CD4-positive, alpha-beta T cell (primary cell): ENCODE data around the gene PLCH2. TPM values are rescaled to one million over a fixed set of nuclear protein-coding genes. Genes with fewer than 3 reads are reported as not detected.

Experiments used
- ATAC-seq: fragments of 200-7000 bp; cut with Tn5 transposase; one replicate; pipeline ENCODE4 v1.10.0; 2022; ENCODE audit warnings: mild to moderate bottlenecking; ENCODE audit not compliant: poor library complexity
- CTCF ChIA-PET: fragments of 350-600 bp; sonication (Branson Sonifier 250); formaldehyde crosslinking; loops from one replicate; lab custom pipeline; 2021; ENCODE audit warnings: antibody characterized with exemption, inconsistent platforms; lab: Charles Lee
- POLR2A ChIA-PET: fragments of 350-600 bp; sonication (Branson Sonifier 250); formaldehyde crosslinking; loops from one replicate; lab custom pipeline; 2021; ENCODE audit warnings: antibody characterized with exemption, inconsistent platforms; lab: Charles Lee
- DNase-seq, 14 experiments: peaks; one replicate each; pipeline ENCODE4 v3.0.0-alpha.2; 2013 to 2020; ENCODE audit warnings: mixed read lengths in 2 of 14
- H3K27ac ChIP-seq, 2 donors: one replicate each; pipeline versions ENCODE4 v1.5.1 to v1.7.0; 2013; ENCODE audit warnings: low read length in 2 of 2, low read depth in 1 of 2, mild to moderate bottlenecking in 1 of 2
- H3K27me3 ChIP-seq, 2 experiments: 1 replicate in 1 of 2; 2 replicates in 1 of 2; pipeline versions ENCODE4 v1.6.1 to v1.7.0; 2013; ENCODE audit warnings: low read length in 2 of 2, control low read depth in 1 of 2, mild to moderate bottlenecking in 1 of 2, moderate library complexity in 1 of 2; ENCODE audit not compliant: insufficient read depth in 2 of 2, control insufficient read depth in 1 of 2
- H3K36me3 ChIP-seq: one replicate; pipeline ENCODE4 v1.6.1; 2013; ENCODE audit warnings: low read length, control low read depth; ENCODE audit not compliant: insufficient read depth
- H3K4me1 ChIP-seq: one replicate; pipeline ENCODE4 v1.6.1; 2013; ENCODE audit warnings: low read length, control low read depth; ENCODE audit not compliant: insufficient read depth
- H3K4me3 ChIP-seq: one replicate; pipeline ENCODE4 v1.5.1; 2013; ENCODE audit warnings: mild to moderate bottlenecking, low read length, moderate library complexity
- H3K9me3 ChIP-seq, 2 experiments: 1 replicate in 1 of 2; 2 replicates in 1 of 2; pipeline versions ENCODE4 v1.6.1 to v1.7.0; 2013; ENCODE audit warnings: low read length in 2 of 2, mild to moderate bottlenecking in 2 of 2, control low read depth in 1 of 2, moderate library complexity in 1 of 2; ENCODE audit not compliant: control insufficient read depth in 1 of 2, insufficient read depth in 1 of 2
- H3K27ac Mint-ChIP-seq: one replicate; pipeline ENCODE4 v1.8.0; 2020; ENCODE audit warnings: mixed read lengths
- H3K27me3 Mint-ChIP-seq: one replicate; pipeline ENCODE4 v1.8.0; 2021; ENCODE audit warnings: mixed read lengths
- H3K36me3 Mint-ChIP-seq: one replicate; pipeline ENCODE4 v1.8.0; 2021; ENCODE audit warnings: low read depth, mixed read lengths
- H3K4me1 Mint-ChIP-seq: one replicate; pipeline ENCODE4 v1.8.0; 2021; ENCODE audit warnings: low read depth, mixed read lengths
- H3K4me3 Mint-ChIP-seq: one replicate; pipeline ENCODE4 v1.8.0; 2020; ENCODE audit warnings: mild to moderate bottlenecking, mixed read lengths
- H3K9me3 Mint-ChIP-seq: one replicate; pipeline ENCODE4 v1.8.0; 2020; ENCODE audit warnings: mixed read lengths
- CTCF ChIP-seq: fragments of 200-600 bp; IDR thresholded peaks from one replicate; pipeline ENCODE4 v1.8.0; 2022; ENCODE audit warnings: antibody characterized with exemption, mild to moderate bottlenecking
- intact Hi-C, 2 experiments: fragments of 100-400 bp; cut with DNase I in 1 of 2; cut with micrococcal nuclease in 1 of 2; formaldehyde crosslinking; loops; one replicate each; pipeline versions ENCODE4 v1.15.1 to v1.9.0; 2023 to 2025; cut with DNase I, micrococcal nuclease
- total RNA-seq, 174 experiments: library from RNA in 2 of 174; stranded (reverse) in 2 of 174; gene quantifications; one replicate each; pipeline ENCODE4 v1.2.3 and lab custom pipeline; 2021 to 2026

PLCH2 gene
- total RNA-seq, 2 experiments from 2014 or later = 47.6 to 48.1 TPM

- H3K27me3 ChIP-seq = no peaks in the 10 kb centered on the region
- no peak overlapping the region for H3K27ac ChIP-seq
- Mint-ChIP-seq H3K36me3 (peaks cover 68% of the 10 kb centered on the region), H3K4me1 (peaks cover 28% of the 10 kb centered on the region), H3K4me3 (no peak overlapping the region), H3K9me3 (no peaks in the 10 kb centered on the region), H3K27ac (no peak overlapping the region), H3K27me3 (no peaks in the 10 kb centered on the region)
- ATAC-seq (no peak), DNase-seq (no peak)
- no peaks in the 10 kb centered on the region for H3K9me3 ChIP-seq
- no peak for TF ChIP-seq CTCF
- peaks cover 76% of the 10 kb centered on the region for H3K36me3 ChIP-seq
- POLR2A ChIA-PET = interaction anchor here (1.1 kb wide), 1 partner anchor 104 kb away, joined by 3 read pairs; no protein-coding TSS in a partner anchor
- no peak overlapping the region for H3K4me3 ChIP-seq
- peaks cover 25% of the 10 kb centered on the region for H3K4me1 ChIP-seq
- intact Hi-C loops = loop anchor here in 1 of 2 experiments (10.0 kb wide), 2 partner anchors 125 to 1255 kb away; partner anchors contain the start of gene SMIM1
- CTCF ChIA-PET = no interaction called here
Measured at GRCh38 chr1:2519729-2520128, 43.6 kb downstream of the PLCH2 start.

- Histone ChIP-seq H3K9me3 (no peaks in the 10 kb centered on the region), H3K36me3 (peaks cover 71% of the 10 kb centered on the region), H3K27ac (no peak overlapping the region), H3K4me1 (peaks cover 29% of the 10 kb centered on the region), H3K27me3 (no peaks in the 10 kb centered on the region), H3K4me3 (no peak overlapping the region)
- POLR2A ChIA-PET = interaction anchor here (1.1 kb wide), 1 partner anchor 104 kb away, joined by 3 read pairs; no protein-coding TSS in a partner anchor
- Mint-ChIP-seq H3K27ac (no peak overlapping the region), H3K36me3 (peaks cover 70% of the 10 kb centered on the region), H3K4me1 (peaks cover 33% of the 10 kb centered on the region), H3K4me3 (no peak overlapping the region), H3K9me3 (no peaks in the 10 kb centered on the region), H3K27me3 (no peaks in the 10 kb centered on the region)
- intact Hi-C loops = loop anchor here in 1 of 2 experiments (10.0 kb wide), 2 partner anchors 125 to 1255 kb away; partner anchors contain the start of gene SMIM1
- ATAC-seq (no peak), DNase-seq (no peak)
- CTCF ChIA-PET = no interaction called here
- TF ChIP-seq CTCF = no peak
Measured at GRCh38 chr1:2520206-2520605, 44.1 kb downstream of the PLCH2 start.

- Histone ChIP-seq H3K36me3 (peaks cover 65% of the 10 kb centered on the region), H3K9me3 (no peaks in the 10 kb centered on the region), H3K4me3 (no peak overlapping the region), H3K27ac (no peak overlapping the region), H3K4me1 (peaks cover 35% of the 10 kb centered on the region), H3K27me3 (no peaks in the 10 kb centered on the region)
- Mint-ChIP-seq H3K4me3 (no peak overlapping the region), H3K27me3 (no peaks in the 10 kb centered on the region), H3K4me1 (peaks cover 36% of the 10 kb centered on the region), H3K36me3 (peaks cover 66% of the 10 kb centered on the region), H3K9me3 (no peaks in the 10 kb centered on the region), H3K27ac (no peak overlapping the region)
- ATAC-seq (no peak), DNase-seq (no peak)
- no peak for TF ChIP-seq CTCF
- CTCF ChIA-PET = no interaction called here
- POLR2A ChIA-PET = interaction anchor here (1.1 kb wide), 1 partner anchor 105 kb away, joined by 3 read pairs; no protein-coding TSS in a partner anchor
- intact Hi-C loops = loop anchor here in 1 of 2 experiments (10.0 kb wide), 2 partner anchors 124 to 1254 kb away; partner anchors contain the start of gene SMIM1
Measured at GRCh38 chr1:2520806-2521205, 44.7 kb downstream of the PLCH2 start.
